ENCODE measurements around the gene CIT. TPM values are rescaled to one million over a fixed set of nuclear protein-coding genes. Genes with fewer than 3 reads are reported as not detected.

Gene CIT
- total RNA-seq, 1 donor from 2014 or later, result 85.9 TPM

- no peak for TF ChIP-seq CTCF (conservative IDR thresholded peaks at IDR 0.05)
- Mint-ChIP-seq H3K9me3 (peaks cover under 1% of the 10 kb centered on the region), H3K4me1 (peaks cover 5% of the 10 kb centered on the region), H3K27me3 (ENCODE audit: low read depth) (no peaks in the 10 kb centered on the region), H3K36me3 (ENCODE audit: low read depth) (peaks cover 26% of the 10 kb centered on the region), H3K27ac (ENCODE audit: unreplicated experiment) (no peak overlapping the region), H3K4me3 (no peak overlapping the region)
- no peak for DNase-seq (ENCODE audit: low read depth, low spot score)
Observed at GRCh38 chr12:119720349-119720748, 156.8 kb downstream of the CIT start.

GRCh38 chr12:119718141-119718540, 159.0 kb downstream of the CIT start:
- no peak for TF ChIP-seq CTCF (conservative IDR thresholded peaks at IDR 0.05)
- no peak overlapping the region for H3K27ac Mint-ChIP-seq (ENCODE audit: unreplicated experiment)
- H3K4me3 Mint-ChIP-seq, result no peak overlapping the region
- H3K36me3 Mint-ChIP-seq (ENCODE audit: low read depth), result peaks cover 38% of the 10 kb centered on the region
- H3K27me3 Mint-ChIP-seq (ENCODE audit: low read depth), result no peaks in the 10 kb centered on the region
- no peak for DNase-seq (ENCODE audit: low read depth, low spot score)
- peaks cover 3% of the 10 kb centered on the region for H3K9me3 Mint-ChIP-seq
- peaks cover 5% of the 10 kb centered on the region for H3K4me1 Mint-ChIP-seq

DNA sequence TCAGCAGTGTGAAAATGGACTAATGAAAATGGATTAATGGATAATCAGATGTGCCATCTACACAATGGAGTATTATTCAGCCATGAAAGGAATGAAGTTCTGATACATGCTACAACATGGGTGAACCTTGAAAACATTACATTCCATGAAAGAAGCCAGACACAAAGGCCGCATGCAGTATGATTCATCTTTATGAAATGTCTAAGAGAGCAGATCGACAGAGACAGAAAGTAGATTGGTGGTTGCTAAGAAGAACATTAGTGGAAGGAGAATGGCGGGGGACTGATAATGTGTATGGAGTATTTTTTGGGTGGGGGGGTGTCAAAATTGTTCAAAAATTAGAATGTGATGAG, 161.9 kb downstream of the CIT start:
- Mint-ChIP-seq H3K27me3 (ENCODE audit: low read depth) (no peaks in the 10 kb centered on the region), H3K36me3 (ENCODE audit: low read depth) (peaks cover 52% of the 10 kb centered on the region), H3K9me3 (peaks cover 3% of the 10 kb centered on the region), H3K27ac (ENCODE audit: unreplicated experiment) (no peak overlapping the region), H3K4me1 (peaks cover 5% of the 10 kb centered on the region), H3K4me3 (no peak overlapping the region)
- TF ChIP-seq CTCF (conservative IDR thresholded peaks at IDR 0.05), result no peak
- no peak for DNase-seq (ENCODE audit: low read depth, low spot score)

GRCh38 chr12:119714614-119715267, 162.4 kb downstream of the CIT start:
- Mint-ChIP-seq H3K4me1 (peaks cover 5% of the 10 kb centered on the region), H3K9me3 (peaks cover 3% of the 10 kb centered on the region), H3K27ac (ENCODE audit: unreplicated experiment) (no peak overlapping the region), H3K36me3 (ENCODE audit: low read depth) (peaks cover 51% of the 10 kb centered on the region), H3K4me3 (no peak overlapping the region), H3K27me3 (ENCODE audit: low read depth) (no peaks in the 10 kb centered on the region)
- no peak for TF ChIP-seq CTCF (conservative IDR thresholded peaks at IDR 0.05)
- DNase-seq (ENCODE audit: low read depth, low spot score), result no peak

DNA sequence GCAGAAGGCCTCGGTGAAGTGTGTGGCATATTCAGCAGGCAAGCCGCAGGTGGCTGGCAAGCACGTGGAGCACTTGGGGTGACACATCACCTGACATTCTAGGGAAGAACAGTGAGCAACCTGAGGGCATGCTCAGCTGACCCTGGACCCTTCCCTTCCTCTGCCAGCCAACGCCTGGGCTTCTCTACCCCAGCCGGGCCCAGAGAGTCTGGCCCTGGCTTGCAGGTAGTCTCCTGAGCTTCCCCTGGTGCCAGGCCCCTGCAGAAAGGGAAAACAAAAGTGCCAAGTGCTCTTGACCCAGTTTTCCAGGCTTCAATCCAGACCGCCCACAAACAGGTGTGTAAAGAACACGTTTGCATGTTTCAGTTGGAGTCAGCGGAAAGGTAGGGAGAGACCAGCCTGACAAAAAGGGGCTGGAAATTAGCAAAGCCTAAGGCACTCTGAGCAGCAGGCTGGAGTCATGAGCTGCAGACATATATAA, 163.5 kb downstream of the CIT start:
- no peak overlapping the region for H3K27ac Mint-ChIP-seq (ENCODE audit: unreplicated experiment)
- no peaks in the 10 kb centered on the region for H3K27me3 Mint-ChIP-seq (ENCODE audit: low read depth)
- H3K4me1 Mint-ChIP-seq, result peaks cover 5% of the 10 kb centered on the region
- peaks cover 3% of the 10 kb centered on the region for H3K9me3 Mint-ChIP-seq
- DNase-seq (ENCODE audit: low read depth, low spot score), result no peak
- H3K36me3 Mint-ChIP-seq (ENCODE audit: low read depth), result peaks cover 49% of the 10 kb centered on the region
- no peak for TF ChIP-seq CTCF (conservative IDR thresholded peaks at IDR 0.05)
- H3K4me3 Mint-ChIP-seq, result no peak overlapping the region

Measured in neural crest cell (in vitro differentiated cells).